ENCODE results near the gene DLG5. TPM values are rescaled to one million over a fixed set of nuclear protein-coding genes. Genes with fewer than 3 reads are reported as not detected.
A peak's percentile ranks its signal among the peaks of the same experiment; 100 is the strongest.

Gene DLG5
- total RNA-seq, 1 experiment from 2014 or later: 5.3 TPM

- DNase-seq (ENCODE audit: low read depth, low spot score): peak; percentile 25
- in situ Hi-C loops (cut with HindIII; ENCODE audit: low pct_unique_long_range_greater_than_20kb, low sequenced_read_pairs): no loop called here
Measured at GRCh38 chr10:77844713-77845445, 81.7 kb downstream of the DLG5 start.

GRCh38 chr10:77844177-77844576 is 82.4 kb downstream of the DLG5 start:
- DNase-seq (ENCODE audit: low read depth, low spot score): no peak
- in situ Hi-C loops (cut with HindIII; ENCODE audit: low pct_unique_long_range_greater_than_20kb, low sequenced_read_pairs): no loop called here

- no peak for DNase-seq (ENCODE audit: low read depth, low spot score)
- in situ Hi-C loops (cut with HindIII; ENCODE audit: low pct_unique_long_range_greater_than_20kb, low sequenced_read_pairs): no loop called here
Measured at GRCh38 chr10:77843264-77843663, 83.3 kb downstream of the DLG5 start.

GRCh38 chr10:77842652-77843212 is 83.8 kb downstream of the DLG5 start:
- no peak for DNase-seq (ENCODE audit: low read depth, low spot score)
- in situ Hi-C loops (cut with HindIII; ENCODE audit: low pct_unique_long_range_greater_than_20kb, low sequenced_read_pairs): no loop called here

- in situ Hi-C loops (cut with HindIII; ENCODE audit: low pct_unique_long_range_greater_than_20kb, low sequenced_read_pairs): no loop called here
- DNase-seq (ENCODE audit: low read depth, low spot score): no peak
Measured at GRCh38 chr10:77841711-77842375, 84.7 kb downstream of the DLG5 start.

- in situ Hi-C loops (cut with HindIII; ENCODE audit: low pct_unique_long_range_greater_than_20kb, low sequenced_read_pairs): no loop called here
- DNase-seq (ENCODE audit: low read depth, low spot score): no peak
Measured at GRCh38 chr10:77840636-77841035, 85.9 kb downstream of the DLG5 start.

- DNase-seq (ENCODE audit: low read depth, low spot score): no peak
- in situ Hi-C loops (cut with HindIII; ENCODE audit: low pct_unique_long_range_greater_than_20kb, low sequenced_read_pairs): no loop called here
Measured at GRCh38 chr10:77837925-77838595, 88.5 kb downstream of the DLG5 start.

- in situ Hi-C loops (cut with HindIII; ENCODE audit: low pct_unique_long_range_greater_than_20kb, low sequenced_read_pairs): no loop called here
- peak; percentile 32 for DNase-seq (ENCODE audit: low read depth, low spot score)
Measured at GRCh38 chr10:77837248-77837924, 89.2 kb downstream of the DLG5 start.

- in situ Hi-C loops (cut with HindIII; ENCODE audit: low pct_unique_long_range_greater_than_20kb, low sequenced_read_pairs): no loop called here
Measured at GRCh38 chr10:77836299-77836820, 90.2 kb downstream of the DLG5 start.

GRCh38 chr10:77835669-77836086 is 90.9 kb downstream of the DLG5 start:
- no peak for DNase-seq (ENCODE audit: low read depth, low spot score)

More at GRCh38 chr10:77836299-77836820, 90.2 kb downstream of the DLG5 start:
- DNase-seq (ENCODE audit: low read depth, low spot score): no peak

GRCh38 chr10:77834943-77835668 is 91.4 kb downstream of the DLG5 start:
- DNase-seq (ENCODE audit: low read depth, low spot score): no peak
- in situ Hi-C loops (cut with HindIII; ENCODE audit: low pct_unique_long_range_greater_than_20kb, low sequenced_read_pairs): no loop called here

More at GRCh38 chr10:77835669-77836086, 90.9 kb downstream of the DLG5 start:
- in situ Hi-C loops (cut with HindIII; ENCODE audit: low pct_unique_long_range_greater_than_20kb, low sequenced_read_pairs): no loop called here

GRCh38 chr10:77834540-77834939 is 92.0 kb downstream of the DLG5 start:
- no peak for DNase-seq (ENCODE audit: low read depth, low spot score)
- in situ Hi-C loops (cut with HindIII; ENCODE audit: low pct_unique_long_range_greater_than_20kb, low sequenced_read_pairs): no loop called here

- DNase-seq (ENCODE audit: low read depth, low spot score): no peak
- in situ Hi-C loops (cut with HindIII; ENCODE audit: low pct_unique_long_range_greater_than_20kb, low sequenced_read_pairs): no loop called here
Measured at GRCh38 chr10:77833792-77834191, 92.8 kb downstream of the DLG5 start.

GRCh38 chr10:77833225-77833624 is 93.3 kb downstream of the DLG5 start:
- DNase-seq (ENCODE audit: low read depth, low spot score): no peak
- in situ Hi-C loops (cut with HindIII; ENCODE audit: low pct_unique_long_range_greater_than_20kb, low sequenced_read_pairs): no loop called here

- in situ Hi-C loops (cut with HindIII; ENCODE audit: low pct_unique_long_range_greater_than_20kb, low sequenced_read_pairs): no loop called here
- no peak for DNase-seq (ENCODE audit: low read depth, low spot score)
Measured at GRCh38 chr10:77832238-77832637, 94.3 kb downstream of the DLG5 start.

- in situ Hi-C loops (cut with HindIII; ENCODE audit: low pct_unique_long_range_greater_than_20kb, low sequenced_read_pairs): no loop called here
- DNase-seq (ENCODE audit: low read depth, low spot score): no peak
Measured at GRCh38 chr10:77829356-77829755, 97.2 kb downstream of the DLG5 start.

GRCh38 chr10:77828377-77828776 is 98.2 kb downstream of the DLG5 start:
- no peak for DNase-seq (ENCODE audit: low read depth, low spot score)
- in situ Hi-C loops (cut with HindIII; ENCODE audit: low pct_unique_long_range_greater_than_20kb, low sequenced_read_pairs): no loop called here

Data from SK-MEL-5 (cell line).